ENCODE data around the gene PRELID2. TPM values are rescaled to one million over a fixed set of nuclear protein-coding genes. Genes with fewer than 3 reads are reported as not detected.

Gene PRELID2
- total RNA-seq, 6 donors from 2014 or later = 3.2 to 13.7 (median 6.5) TPM

DNA sequence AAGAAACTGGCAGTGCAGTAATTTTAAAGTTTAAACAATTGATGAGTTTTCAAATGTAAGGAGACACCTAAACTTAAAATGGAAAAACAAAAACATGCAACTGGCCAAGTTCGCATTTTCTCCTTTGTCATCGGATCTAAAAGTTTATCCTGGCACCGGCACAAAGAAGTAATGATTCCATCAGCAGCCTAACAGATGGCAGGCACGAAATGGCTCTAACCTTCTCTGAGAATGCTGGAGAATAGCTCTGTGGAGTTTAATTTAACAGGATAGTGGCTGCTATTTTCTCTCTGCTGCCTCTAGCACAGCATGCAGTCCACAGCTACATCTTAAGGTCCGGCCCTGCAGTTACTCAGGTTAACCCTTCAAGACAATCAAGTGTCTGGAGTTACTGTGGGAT lies 82.2 kb downstream of the PRELID2 start:
- H3K27ac ChIP-seq = no peak overlapping the region
- peaks cover 0 to 8% (median 5%) of the 10 kb centered on the region in 4 donors for H3K9me3 ChIP-seq
- ATAC-seq (ENCODE audit: low FRiP score in 2 of 2) = no peak
- TF ChIP-seq, protein P1, sequence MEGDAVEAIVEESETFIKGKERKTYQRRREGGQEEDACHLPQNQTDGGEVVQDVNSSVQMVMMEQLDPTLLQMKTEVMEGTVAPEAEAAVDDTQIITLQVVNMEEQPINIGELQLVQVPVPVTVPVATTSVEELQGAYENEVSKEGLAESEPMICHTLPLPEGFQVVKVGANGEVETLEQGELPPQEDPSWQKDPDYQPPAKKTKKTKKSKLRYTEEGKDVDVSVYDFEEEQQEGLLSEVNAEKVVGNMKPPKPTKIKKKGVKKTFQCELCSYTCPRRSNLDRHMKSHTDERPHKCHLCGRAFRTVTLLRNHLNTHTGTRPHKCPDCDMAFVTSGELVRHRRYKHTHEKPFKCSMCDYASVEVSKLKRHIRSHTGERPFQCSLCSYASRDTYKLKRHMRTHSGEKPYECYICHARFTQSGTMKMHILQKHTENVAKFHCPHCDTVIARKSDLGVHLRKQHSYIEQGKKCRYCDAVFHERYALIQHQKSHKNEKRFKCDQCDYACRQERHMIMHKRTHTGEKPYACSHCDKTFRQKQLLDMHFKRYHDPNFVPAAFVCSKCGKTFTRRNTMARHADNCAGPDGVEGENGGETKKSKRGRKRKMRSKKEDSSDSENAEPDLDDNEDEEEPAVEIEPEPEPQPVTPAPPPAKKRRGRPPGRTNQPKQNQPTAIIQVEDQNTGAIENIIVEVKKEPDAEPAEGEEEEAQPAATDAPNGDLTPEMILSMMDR (IDR thresholded peaks at IDR 0.05) = no peak
- TF ChIP-seq POLR2A (IDR thresholded peaks at IDR 0.05) (no peak), POLR2AphosphoS5 (IDR thresholded peaks at IDR 0.05) (no peak), EP300 (IDR thresholded peaks at IDR 0.05) (no peak)
- H3K4me3 ChIP-seq = no peak overlapping the region
- H3K4me1 ChIP-seq = no peaks in the 10 kb centered on the region
- 55 to 77% methylated on average over 5 of the region's 5 CpGs for WGBS, 2 donors
- DNase-seq = no peak
- H3K27me3 ChIP-seq = no peaks in the 10 kb centered on the region
- H3K36me3 ChIP-seq = no peaks in the 10 kb centered on the region

DNA sequence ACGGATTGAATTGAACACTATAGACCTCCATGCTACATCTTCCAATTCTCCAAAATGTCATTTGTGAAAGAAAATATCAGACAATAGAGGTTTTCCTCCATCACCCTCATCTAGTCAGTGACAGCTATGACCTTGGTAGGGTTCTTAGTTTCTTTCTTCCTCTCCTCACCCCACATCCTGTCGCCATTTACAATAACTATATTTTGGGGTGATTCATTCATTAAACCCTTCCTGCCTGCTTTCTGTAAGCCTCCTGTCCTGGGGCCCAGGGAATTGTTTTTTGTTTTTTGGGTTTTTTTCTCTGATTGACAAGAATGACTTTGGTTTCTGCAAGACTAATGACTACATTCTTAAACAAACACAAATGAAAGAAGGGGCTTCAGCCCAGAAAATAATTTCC lies 82.6 kb downstream of the PRELID2 start:
- DNase-seq (no peak), ATAC-seq (ENCODE audit: low FRiP score in 2 of 2) (no peak)
- Histone ChIP-seq H3K36me3 (no peaks in the 10 kb centered on the region), H3K27me3 (no peaks in the 10 kb centered on the region), H3K9me3 (peaks cover 0 to 8% (median 5%) of the 10 kb centered on the region in 4 donors), H3K4me3 (no peak overlapping the region), H3K27ac (no peak overlapping the region), H3K4me1 (no peaks in the 10 kb centered on the region)
- TF ChIP-seq POLR2A (IDR thresholded peaks at IDR 0.05) (no peak), EP300 (IDR thresholded peaks at IDR 0.05) (no peak), POLR2AphosphoS5 (IDR thresholded peaks at IDR 0.05) (no peak)
- TF ChIP-seq, protein P1 (IDR thresholded peaks at IDR 0.05) = no peak
- 80 to 91% methylated on average over 2 of the region's 2 CpGs for WGBS, 2 donors

DNA sequence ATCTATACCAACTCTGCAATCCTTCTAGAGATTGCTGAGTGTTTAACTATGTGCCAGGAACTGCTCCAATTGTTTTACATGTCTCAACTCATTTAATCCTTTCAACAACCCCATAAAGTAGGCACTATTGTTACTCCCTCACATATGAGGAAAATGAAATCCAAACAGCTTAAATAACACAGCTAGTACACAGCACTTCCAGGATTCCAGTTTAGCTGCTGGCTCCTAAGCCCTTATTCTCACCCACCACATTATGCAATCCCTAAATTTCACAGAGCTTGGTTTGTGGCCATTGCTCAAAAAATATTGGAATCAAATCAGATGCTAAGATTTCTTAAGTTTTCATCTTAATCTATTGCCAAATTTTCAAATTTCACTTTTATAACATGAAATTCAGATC lies 84.9 kb downstream of the PRELID2 start:
- no peak overlapping the region for H3K4me3 ChIP-seq
- H3K36me3 ChIP-seq = no peaks in the 10 kb centered on the region
- no peak for TF ChIP-seq EP300 (IDR thresholded peaks at IDR 0.05)
- TF ChIP-seq POLR2A (IDR thresholded peaks at IDR 0.05) = no peak
- TF ChIP-seq, protein P1 (IDR thresholded peaks at IDR 0.05) = no peak
- TF ChIP-seq POLR2AphosphoS5 (IDR thresholded peaks at IDR 0.05) = no peak
- ATAC-seq (ENCODE audit: low FRiP score in 2 of 2) (peak in 1 of 2 donors; percentile 57), DNase-seq (no peak)
- no peaks in the 10 kb centered on the region for H3K27me3 ChIP-seq
- H3K27ac ChIP-seq = no peak overlapping the region
- no peaks in the 10 kb centered on the region for H3K4me1 ChIP-seq
- H3K9me3 ChIP-seq = peaks cover 0 to 8% (median 5%) of the 10 kb centered on the region in 4 donors

DNA sequence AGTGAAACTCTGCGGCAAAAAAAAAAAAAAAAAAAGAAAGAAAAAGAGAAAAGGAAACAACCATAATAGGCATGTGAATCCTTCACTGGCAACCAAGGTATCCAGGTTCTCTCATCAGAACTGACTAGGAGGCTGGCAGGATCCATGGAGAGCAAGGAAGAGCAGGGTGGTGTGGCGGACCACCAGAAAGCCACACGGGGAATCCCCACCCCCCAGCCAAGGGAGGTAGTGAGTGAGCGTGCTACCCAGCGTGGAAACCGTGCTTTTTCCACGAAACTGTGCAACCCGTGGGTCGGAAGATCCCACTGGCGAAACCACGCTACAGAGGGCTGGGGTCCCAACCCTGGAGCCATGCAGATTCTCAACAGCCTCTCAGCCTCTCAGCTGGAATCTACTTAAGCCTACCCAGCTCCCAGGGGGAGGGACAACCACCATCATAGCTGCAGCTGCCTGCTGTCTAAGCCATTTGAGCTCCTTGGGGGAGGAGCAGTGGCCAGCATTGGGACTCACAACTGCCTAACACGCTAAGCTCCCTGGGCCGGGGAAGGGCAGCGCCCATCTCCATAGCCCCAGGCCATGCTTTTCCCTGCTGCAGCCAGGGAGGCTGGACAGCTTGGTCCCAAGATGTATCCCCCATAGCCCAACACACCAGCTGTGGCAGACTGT lies 91.6 kb downstream of the PRELID2 start:
- ATAC-seq (ENCODE audit: low FRiP score in 2 of 2) (no peak), DNase-seq (peak in 1 of 2 donors; percentile 19)
- H3K9me3 ChIP-seq = peaks cover 0 to 3% (median 2%) of the 10 kb centered on the region in 4 donors
- no peaks in the 10 kb centered on the region for H3K4me1 ChIP-seq
- 89 to 96% methylated on average over 3 to 14 of the region's 14 CpGs for WGBS, 2 donors
- H3K4me3 ChIP-seq = no peak overlapping the region
- H3K27me3 ChIP-seq = no peaks in the 10 kb centered on the region
- H3K27ac ChIP-seq = no peak overlapping the region
- no peaks in the 10 kb centered on the region for H3K36me3 ChIP-seq
- TF ChIP-seq POLR2AphosphoS5 (IDR thresholded peaks at IDR 0.05) (no peak), POLR2A (IDR thresholded peaks at IDR 0.05) (no peak), EP300 (IDR thresholded peaks at IDR 0.05) (no peak)
- TF ChIP-seq, protein P1 (IDR thresholded peaks at IDR 0.05) = no peak

DNA sequence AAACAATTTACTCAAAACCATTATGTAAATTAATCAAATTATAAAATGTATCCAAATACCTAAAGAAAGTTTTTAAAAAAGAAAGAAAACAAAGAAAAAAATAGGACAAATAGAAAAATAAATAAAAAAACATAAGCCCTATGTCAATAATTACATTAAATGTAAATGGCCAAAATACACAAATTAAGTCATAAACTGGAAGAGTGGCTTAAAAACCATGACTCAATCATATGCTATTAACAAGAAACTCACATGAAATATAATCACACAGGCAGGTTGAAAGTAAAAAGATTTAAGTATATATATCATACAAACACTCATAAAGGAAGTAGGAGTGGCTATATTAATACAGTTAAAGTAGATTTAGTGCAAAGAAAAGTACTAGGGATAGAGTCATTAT lies 95.3 kb downstream of the PRELID2 start:
- no peak for DNase-seq
- Histone ChIP-seq H3K4me3 (no peak overlapping the region), H3K27ac (no peak overlapping the region), H3K4me1 (no peaks in the 10 kb centered on the region), H3K9me3 (no peaks in the 10 kb centered on the region), H3K27me3 (no peaks in the 10 kb centered on the region), H3K36me3 (no peaks in the 10 kb centered on the region)
- no peak for ATAC-seq (ENCODE audit: low FRiP score in 2 of 2)
- no peak for TF ChIP-seq POLR2AphosphoS5 (IDR thresholded peaks at IDR 0.05)
- TF ChIP-seq POLR2A (IDR thresholded peaks at IDR 0.05) = no peak
- TF ChIP-seq, protein P1 (IDR thresholded peaks at IDR 0.05) = no peak
- no peak for TF ChIP-seq EP300 (IDR thresholded peaks at IDR 0.05)

Measured in upper lobe of left lung (tissue), 6 donors.